ENCODE results near the gene COQ8A.

Gene COQ8A

DNA sequence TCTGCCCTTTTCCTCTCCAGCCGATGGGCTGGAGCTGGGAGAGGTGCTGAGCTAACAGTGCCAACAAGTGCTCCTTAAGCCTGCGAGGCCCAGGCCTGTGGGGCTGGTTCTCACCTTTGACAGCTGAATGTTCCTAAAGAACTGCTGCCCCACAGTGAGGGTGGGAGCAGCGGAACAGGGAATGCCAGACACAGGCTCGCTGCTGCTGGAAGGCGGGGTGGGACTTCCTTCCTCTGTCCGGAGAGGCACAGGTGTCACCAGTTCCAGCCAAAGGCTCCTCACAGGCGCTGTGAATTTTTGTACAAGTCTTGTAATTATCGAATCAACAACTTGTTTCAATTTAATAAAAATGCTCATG, 47.1 kb downstream of the COQ8A start:
- no peaks in the 10 kb centered on the region for H3K27me3 ChIP-seq (ENCODE audit: insufficient read depth, poor library complexity, severe bottlenecking)
- TF ChIP-seq SPI1 (IDR thresholded peaks at IDR 0.05; ENCODE audit: borderline replicate concordance, low read depth) (no peak), POLR2AphosphoS5 (IDR thresholded peaks at IDR 0.05; ENCODE audit: low read depth) (no peak), GABPA (IDR thresholded peaks at IDR 0.05; ENCODE audit: low read depth) (no peak), REST (IDR thresholded peaks at IDR 0.05; ENCODE audit: insufficient replicate concordance, low read depth) (no peak)
- TF ChIP-seq, protein P1, sequence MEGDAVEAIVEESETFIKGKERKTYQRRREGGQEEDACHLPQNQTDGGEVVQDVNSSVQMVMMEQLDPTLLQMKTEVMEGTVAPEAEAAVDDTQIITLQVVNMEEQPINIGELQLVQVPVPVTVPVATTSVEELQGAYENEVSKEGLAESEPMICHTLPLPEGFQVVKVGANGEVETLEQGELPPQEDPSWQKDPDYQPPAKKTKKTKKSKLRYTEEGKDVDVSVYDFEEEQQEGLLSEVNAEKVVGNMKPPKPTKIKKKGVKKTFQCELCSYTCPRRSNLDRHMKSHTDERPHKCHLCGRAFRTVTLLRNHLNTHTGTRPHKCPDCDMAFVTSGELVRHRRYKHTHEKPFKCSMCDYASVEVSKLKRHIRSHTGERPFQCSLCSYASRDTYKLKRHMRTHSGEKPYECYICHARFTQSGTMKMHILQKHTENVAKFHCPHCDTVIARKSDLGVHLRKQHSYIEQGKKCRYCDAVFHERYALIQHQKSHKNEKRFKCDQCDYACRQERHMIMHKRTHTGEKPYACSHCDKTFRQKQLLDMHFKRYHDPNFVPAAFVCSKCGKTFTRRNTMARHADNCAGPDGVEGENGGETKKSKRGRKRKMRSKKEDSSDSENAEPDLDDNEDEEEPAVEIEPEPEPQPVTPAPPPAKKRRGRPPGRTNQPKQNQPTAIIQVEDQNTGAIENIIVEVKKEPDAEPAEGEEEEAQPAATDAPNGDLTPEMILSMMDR (IDR thresholded peaks at IDR 0.05; ENCODE audit: insufficient read depth, low read length): no peak
- no peak overlapping the region for H3K27ac ChIP-seq (replicated peaks)
- no peak for DNase-seq (ENCODE audit: low read depth in 1 of 2, low spot score in 1 of 2)
- no peak overlapping the region for H3K4me3 ChIP-seq (replicated peaks; ENCODE audit: insufficient read depth, low read length)

GRCh38 chr1:226987623-226988333, 47.7 kb downstream of the COQ8A start:
- H3K4me3 ChIP-seq (replicated peaks; ENCODE audit: insufficient read depth, low read length): no peak overlapping the region
- peak overlapping the region; percentile 68 for H3K27ac ChIP-seq (replicated peaks)
- no peak for DNase-seq (ENCODE audit: low read depth in 1 of 2, low spot score in 1 of 2)
- TF ChIP-seq, protein P1 (IDR thresholded peaks at IDR 0.05; ENCODE audit: insufficient read depth, low read length): no peak
- TF ChIP-seq SPI1 (IDR thresholded peaks at IDR 0.05; ENCODE audit: borderline replicate concordance, low read depth) (no peak), GABPA (IDR thresholded peaks at IDR 0.05; ENCODE audit: low read depth) (no peak), REST (IDR thresholded peaks at IDR 0.05; ENCODE audit: insufficient replicate concordance, low read depth) (no peak), POLR2AphosphoS5 (IDR thresholded peaks at IDR 0.05; ENCODE audit: low read depth) (no peak)
- H3K27me3 ChIP-seq (ENCODE audit: insufficient read depth, poor library complexity, severe bottlenecking): no peaks in the 10 kb centered on the region

GRCh38 chr1:226988334-226988666, 48.2 kb downstream of the COQ8A start:
- Histone ChIP-seq H3K27me3 (ENCODE audit: insufficient read depth, poor library complexity, severe bottlenecking) (no peaks in the 10 kb centered on the region), H3K27ac (replicated peaks) (peak overlapping the region; percentile 68), H3K4me3 (replicated peaks; ENCODE audit: insufficient read depth, low read length) (no peak overlapping the region)
- DNase-seq (ENCODE audit: low read depth in 1 of 2, low spot score in 1 of 2): peak in 1 of 2 experiments; percentile 39
- TF ChIP-seq REST (IDR thresholded peaks at IDR 0.05; ENCODE audit: insufficient replicate concordance, low read depth) (no peak), POLR2AphosphoS5 (IDR thresholded peaks at IDR 0.05; ENCODE audit: low read depth) (no peak), GABPA (IDR thresholded peaks at IDR 0.05; ENCODE audit: low read depth) (no peak), SPI1 (IDR thresholded peaks at IDR 0.05; ENCODE audit: borderline replicate concordance, low read depth) (no peak)
- TF ChIP-seq, protein P1 (IDR thresholded peaks at IDR 0.05; ENCODE audit: insufficient read depth, low read length): no peak
